ENCODE results near the gene SUFU. TPM values are rescaled to one million over a fixed set of nuclear protein-coding genes. Genes with fewer than 3 reads are reported as not detected.

The SUFU gene
- total and polyA plus RNA-seq, 2 of the 4 experiments (the other 2 are of a cell fraction): 2.2 to 11.0 TPM

DNA sequence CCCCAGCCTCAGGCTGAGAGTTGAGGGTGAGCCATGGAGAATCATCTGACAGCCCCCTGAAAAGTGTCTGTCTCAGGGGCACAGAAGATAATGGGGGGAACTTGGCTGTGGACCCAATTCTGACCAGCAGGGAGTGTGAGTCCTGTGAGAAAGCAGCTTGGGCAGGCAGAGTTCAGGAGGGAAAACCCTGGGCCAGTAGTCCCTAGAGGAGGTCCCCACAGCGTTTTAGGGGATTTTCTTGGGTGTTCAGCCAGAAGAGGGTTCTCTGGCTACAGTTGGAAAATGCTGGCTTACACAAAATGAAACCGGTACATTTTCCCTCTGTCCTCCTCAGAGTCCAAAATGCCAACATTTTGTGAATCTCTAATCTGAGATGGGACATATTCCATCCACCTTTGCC lies 104.7 kb downstream of the SUFU start:
- Histone ChIP-seq H4K91ac (ENCODE audit: insufficient read depth, low read depth, low read length) (no peak overlapping the region), H2BK20ac (ENCODE audit: low read depth, low read length) (no peak overlapping the region), H3K4me3 (ENCODE audit: insufficient read depth, low read depth, low read length) (no peak overlapping the region), H4K5ac (ENCODE audit: low read depth, low read length) (no peak overlapping the region), H3K4ac (ENCODE audit: low read depth, low read length) (no peak overlapping the region), H3K27me3 (ENCODE audit: control insufficient read depth, insufficient read depth, low read length) (no peaks in the 10 kb centered on the region), H3K23ac (ENCODE audit: low read depth, low read length) (no peak overlapping the region), H3K79me1 (ENCODE audit: low read depth in 1 of 2, low read length in 2 of 2) (peaks cover 5 to 41% of the 10 kb centered on the region in 2 experiments; a peak in 3 of 4 replicates), H2BK15ac (ENCODE audit: low read depth, low read length) (no peak overlapping the region), H4K8ac (ENCODE audit: low read depth in 2 of 2, low read length in 2 of 2) (no peak overlapping the region), H3K9ac (ENCODE audit: low read depth, low read length) (no peak overlapping the region), H3K56ac (ENCODE audit: extremely low read depth, insufficient read depth, low read length) (no peak overlapping the region), H2BK5ac (ENCODE audit: low read depth, low read length, poor library complexity, severe bottlenecking) (no peak overlapping the region), H2AFZ (replicated peaks; ENCODE audit: low read length, poor library complexity) (no peak overlapping the region), H3K18ac (ENCODE audit: low read depth, low read length) (no peak overlapping the region), H2AK5ac (ENCODE audit: low read depth, low read length) (0 out of 2 replicates have a peak overlapping the region, but pooled peaks have one; percentile 56), H2BK120ac (ENCODE audit: low read depth, low read length) (no peak overlapping the region), H3K9me3 (ENCODE audit: control insufficient read depth, insufficient read depth, low read length) (no peaks in the 10 kb centered on the region), H3K4me2 (ENCODE audit: low read depth, low read length) (no peak overlapping the region), H4K20me1 (ENCODE audit: insufficient read depth, low read length) (no peaks in the 10 kb centered on the region), H3K9me1 (ENCODE audit: insufficient read depth, low read length) (peaks cover 39% of the 10 kb centered on the region), H3K27ac (ENCODE audit: insufficient read depth, low read length) (no peak overlapping the region), H3K4me1 (ENCODE audit: control insufficient read depth, insufficient read depth, low read length) (peaks cover 27% of the 10 kb centered on the region), H2AK9ac (replicated peaks; ENCODE audit: low read depth, low read length, poor library complexity) (peak overlapping the region; percentile 31), H3K14ac (replicated peaks; ENCODE audit: low read depth, low read length) (no peak overlapping the region), H3K36me3 (ENCODE audit: control insufficient read depth, insufficient read depth, low read length) (peaks cover 8% of the 10 kb centered on the region; the same call in 1 of the 2 replicates)
- CTCF ChIA-PET: interaction anchor here (0.6 kb wide), 1 partner anchor 52 kb away, joined by 4 read pairs; no protein-coding TSS in a partner anchor
- in situ Hi-C loops (cut with MboI; ENCODE audit: low sequenced_read_pairs): no loop called here
- intact Hi-C loops (cut with micrococcal nuclease): no loop called here
- dilution Hi-C loops (cut with HindIII; ENCODE audit: low sequenced_read_pairs, unreplicated experiment): no loop called here
- no peak for TF ChIP-seq RFX5 (IDR thresholded peaks at IDR 0.05; ENCODE audit: low read depth, low read length)
- TF ChIP-seq, protein P1, sequence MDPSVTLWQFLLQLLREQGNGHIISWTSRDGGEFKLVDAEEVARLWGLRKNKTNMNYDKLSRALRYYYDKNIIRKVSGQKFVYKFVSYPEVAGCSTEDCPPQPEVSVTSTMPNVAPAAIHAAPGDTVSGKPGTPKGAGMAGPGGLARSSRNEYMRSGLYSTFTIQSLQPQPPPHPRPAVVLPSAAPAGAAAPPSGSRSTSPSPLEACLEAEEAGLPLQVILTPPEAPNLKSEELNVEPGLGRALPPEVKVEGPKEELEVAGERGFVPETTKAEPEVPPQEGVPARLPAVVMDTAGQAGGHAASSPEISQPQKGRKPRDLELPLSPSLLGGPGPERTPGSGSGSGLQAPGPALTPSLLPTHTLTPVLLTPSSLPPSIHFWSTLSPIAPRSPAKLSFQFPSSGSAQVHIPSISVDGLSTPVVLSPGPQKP (IDR thresholded peaks at IDR 0.05; ENCODE audit: borderline replicate concordance, low read depth, low read length): no peak
- TF ChIP-seq MAZ (IDR thresholded peaks at IDR 0.05; ENCODE audit: borderline replicate concordance, low read depth, low read length): no peak
- TF ChIP-seq MAFK (IDR thresholded peaks at IDR 0.05; ENCODE audit: low read depth, low read length): no peak
- no peak for TF ChIP-seq RAD21 (IDR thresholded peaks at IDR 0.05; ENCODE audit: low read length)
- TF ChIP-seq SMC3 (IDR thresholded peaks at IDR 0.05; ENCODE audit: low read depth, low read length): no peak
- no peak for TF ChIP-seq BHLHE40 (IDR thresholded peaks at IDR 0.05; ENCODE audit: low read depth, low read length)
- POLR2A ChIA-PET (ENCODE audit: unreplicated experiment): no interaction called here
- DNase-seq: no peak
- 62% methylated on average over 2 of the region's 2 CpGs; no CpG with 5 or more reads in 1 of the 2 experiments for WGBS, 2 experiments (ENCODE audit: extremely low coverage in 2 of 2, insufficient read length in 1 of 2)
- ATAC-seq (ENCODE audit: low read depth): no peak
- no TSS peak for BruUV-seq (replicated peaks)

All from IMR-90 (cell line).